Transverse colon (tissue), 4 donors: ENCODE results near the gene PDE10A.

Experiments
- CTCF ChIP-seq, 5 experiments: fragments of 200-600 bp in 3 of 5; fragments of 450-650 bp in 2 of 5; sonication (generic) in 3 of 5; IDR thresholded peaks; 1 replicate in 2 of 5; 2 replicates in 3 of 5; pipeline ENCODE4 v1.5.1; 2016 to 2017; ENCODE audit warnings: antibody characterized with exemption in 5 of 5, inconsistent platforms in 3 of 5, mild to moderate bottlenecking in 2 of 5, moderate library complexity in 1 of 5
- POLR2A ChIP-seq: fragments of 450-650 bp; IDR thresholded peaks from one replicate; pipeline ENCODE4 v1.6.1; 2016; ENCODE audit warnings: antibody characterized with exemption, mild to moderate bottlenecking, moderate library complexity
- POLR2AphosphoS5 ChIP-seq, 3 donors: sonication (generic); formaldehyde crosslinking; IDR thresholded peaks; one replicate each; pipeline ENCODE4 v1.6.1; 2016; ENCODE audit warnings: antibody characterized with exemption in 3 of 3

- TF ChIP-seq POLR2AphosphoS5 (IDR thresholded peaks at IDR 0.05): no peak
- TF ChIP-seq CTCF (IDR thresholded peaks at IDR 0.05): no peak
- no peak for TF ChIP-seq POLR2A
Observed at GRCh38 chr6:165684333-165684732, 21.3 kb upstream of the PDE10A start.
